ENCODE results near the gene LEMD1. TPM values are rescaled to one million over a fixed set of nuclear protein-coding genes. Genes with fewer than 3 reads are reported as not detected.
A peak's percentile ranks its signal among the peaks of the same experiment; 100 is the strongest.

LEMD1 gene
- total RNA-seq, 1 donor from 2014 or later: 15.0 TPM

- Mint-ChIP-seq H3K36me3 (peaks cover 6% of the 10 kb centered on the region), H3K4me1 (peaks cover 79% of the 10 kb centered on the region), H3K9me3 (no peaks in the 10 kb centered on the region), H3K27me3 (ENCODE audit: insufficient read depth, low read depth) (peaks cover 9% of the 10 kb centered on the region), H3K27ac (peak overlapping the region; percentile 84), H3K4me3 (peak overlapping the region; percentile 89)
- DNase-seq (ENCODE audit: low spot score): peak; percentile 86
- TF ChIP-seq CTCF (IDR thresholded peaks at IDR 0.05): no peak
- no peak for TF ChIP-seq EZH2 (IDR thresholded peaks at IDR 0.05)
- TF ChIP-seq EZH2phosphoT487 (IDR thresholded peaks at IDR 0.05): no peak
- peak overlapping the region; percentile 72 for H3K4me2 ChIP-seq
- no peaks in the 10 kb centered on the region for H3K27me3 ChIP-seq
- peak overlapping the region; percentile 37 for H3K4me3 ChIP-seq
- no peaks in the 10 kb centered on the region for H3K36me3 ChIP-seq
- no peaks in the 10 kb centered on the region for H3K9me3 ChIP-seq (ENCODE audit: low read depth)
- no peak overlapping the region for H2AFZ ChIP-seq (replicated peaks)
- peaks cover 79% of the 10 kb centered on the region for H3K4me1 ChIP-seq
- peaks cover 92% of the 10 kb centered on the region for H3F3A ChIP-seq (ENCODE audit: low read depth)
- H3K79me2 ChIP-seq (ENCODE audit: low read depth): peaks cover 50% of the 10 kb centered on the region
- H3K27ac ChIP-seq: peak overlapping the region; percentile 87
- H3K9ac ChIP-seq: no peak overlapping the region
- H4K20me1 ChIP-seq (ENCODE audit: low read depth): peaks cover 75% of the 10 kb centered on the region
Observed at GRCh38 chr1:205451759-205452164, 29.9 kb upstream of the LEMD1 start.

- Mint-ChIP-seq H3K4me3 (peak overlapping the region; percentile 89), H3K36me3 (peaks cover 6% of the 10 kb centered on the region), H3K27me3 (ENCODE audit: insufficient read depth, low read depth) (peaks cover 9% of the 10 kb centered on the region), H3K27ac (peak overlapping the region; percentile 84), H3K4me1 (peaks cover 84% of the 10 kb centered on the region), H3K9me3 (no peaks in the 10 kb centered on the region)
- H3K79me2 ChIP-seq (ENCODE audit: low read depth): peaks cover 46% of the 10 kb centered on the region
- H3K4me2 ChIP-seq: peak overlapping the region; percentile 72
- TF ChIP-seq EZH2 (IDR thresholded peaks at IDR 0.05) (no peak), EZH2phosphoT487 (IDR thresholded peaks at IDR 0.05) (no peak), CTCF (IDR thresholded peaks at IDR 0.05) (no peak)
- DNase-seq (ENCODE audit: low spot score): peak; percentile 81
- H3K36me3 ChIP-seq: no peaks in the 10 kb centered on the region
- peaks cover 85% of the 10 kb centered on the region for H3K4me1 ChIP-seq
- H3F3A ChIP-seq (ENCODE audit: low read depth): peaks cover 92% of the 10 kb centered on the region
- H3K27me3 ChIP-seq: no peaks in the 10 kb centered on the region
- H4K20me1 ChIP-seq (ENCODE audit: low read depth): peaks cover 75% of the 10 kb centered on the region
- no peak overlapping the region for H2AFZ ChIP-seq (replicated peaks)
- H3K4me3 ChIP-seq: peak overlapping the region; percentile 37
- no peaks in the 10 kb centered on the region for H3K9me3 ChIP-seq (ENCODE audit: low read depth)
- H3K9ac ChIP-seq: no peak overlapping the region
- H3K27ac ChIP-seq: peak overlapping the region; percentile 87
Observed at GRCh38 chr1:205451202-205451601, 29.3 kb upstream of the LEMD1 start.

GRCh38 chr1:205450448-205450847 is 28.6 kb upstream of the LEMD1 start:
- H3K9me3 Mint-ChIP-seq: no peaks in the 10 kb centered on the region
- Histone ChIP-seq H3K27ac (peak overlapping the region; percentile 87), H3K36me3 (no peaks in the 10 kb centered on the region), H3K79me2 (ENCODE audit: low read depth) (peaks cover 46% of the 10 kb centered on the region), H2AFZ (replicated peaks) (no peak overlapping the region), H4K20me1 (ENCODE audit: low read depth) (peaks cover 75% of the 10 kb centered on the region), H3K27me3 (no peaks in the 10 kb centered on the region), H3K4me2 (peak overlapping the region; percentile 72), H3K4me1 (peaks cover 92% of the 10 kb centered on the region), H3K9me3 (ENCODE audit: low read depth) (no peaks in the 10 kb centered on the region), H3F3A (ENCODE audit: low read depth) (peaks cover 92% of the 10 kb centered on the region), H3K9ac (no peak overlapping the region), H3K4me3 (peak overlapping the region; percentile 37)
- H3K4me1 Mint-ChIP-seq: peaks cover 92% of the 10 kb centered on the region
- peaks cover 9% of the 10 kb centered on the region for H3K27me3 Mint-ChIP-seq (ENCODE audit: insufficient read depth, low read depth)
- H3K27ac Mint-ChIP-seq: peak overlapping the region; percentile 84
- H3K36me3 Mint-ChIP-seq: peaks cover 6% of the 10 kb centered on the region
- TF ChIP-seq EZH2 (IDR thresholded peaks at IDR 0.05) (no peak), CTCF (IDR thresholded peaks at IDR 0.05) (no peak), EZH2phosphoT487 (IDR thresholded peaks at IDR 0.05) (no peak)
- peak overlapping the region; percentile 89 for H3K4me3 Mint-ChIP-seq
- DNase-seq (ENCODE audit: low spot score): peak; percentile 26

Data from neural progenitor cell (in vitro differentiated cells).